Measurements from ENCODE around the gene ELMO3. TPM values are rescaled to one million over a fixed set of nuclear protein-coding genes. Genes with fewer than 3 reads are reported as not detected.

ELMO3 gene
- total and polyA plus RNA-seq, 4 donors = 1.7 to 3.8 (median 3.1) TPM

DNA sequence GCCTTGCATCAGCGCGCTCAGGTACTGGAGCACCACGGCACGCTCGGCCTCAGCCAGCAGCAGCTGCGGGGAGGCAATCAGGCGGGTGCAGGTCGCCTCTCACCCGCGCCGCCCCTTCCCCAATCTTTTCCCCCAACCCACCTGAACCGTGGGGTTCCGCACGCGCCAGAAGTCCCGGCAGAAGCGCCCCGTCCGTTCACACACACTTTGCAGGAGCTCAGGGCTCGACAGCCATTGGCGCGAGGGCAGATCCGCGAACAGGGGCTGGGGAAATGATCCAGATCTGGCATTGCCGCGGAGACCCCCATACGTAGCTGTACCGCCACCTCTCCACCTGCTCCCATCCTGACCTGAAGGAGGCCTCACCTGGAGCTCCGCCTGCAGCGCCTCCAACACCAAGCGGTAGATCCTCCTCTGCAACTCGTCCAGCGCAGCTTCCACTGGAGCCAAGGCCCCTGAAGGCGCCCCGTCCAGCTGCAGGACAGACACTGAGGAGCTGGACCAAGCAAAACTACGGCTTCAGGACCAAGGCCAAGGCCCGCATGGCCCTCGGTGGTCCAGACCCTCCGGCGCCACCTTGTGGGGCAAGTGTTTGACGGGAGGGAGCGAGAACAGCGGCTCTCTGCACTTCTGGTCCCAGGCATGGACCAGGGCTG is 13.8 kb upstream of the ELMO3 start (continued):
- TF ChIP-seq, protein P1, sequence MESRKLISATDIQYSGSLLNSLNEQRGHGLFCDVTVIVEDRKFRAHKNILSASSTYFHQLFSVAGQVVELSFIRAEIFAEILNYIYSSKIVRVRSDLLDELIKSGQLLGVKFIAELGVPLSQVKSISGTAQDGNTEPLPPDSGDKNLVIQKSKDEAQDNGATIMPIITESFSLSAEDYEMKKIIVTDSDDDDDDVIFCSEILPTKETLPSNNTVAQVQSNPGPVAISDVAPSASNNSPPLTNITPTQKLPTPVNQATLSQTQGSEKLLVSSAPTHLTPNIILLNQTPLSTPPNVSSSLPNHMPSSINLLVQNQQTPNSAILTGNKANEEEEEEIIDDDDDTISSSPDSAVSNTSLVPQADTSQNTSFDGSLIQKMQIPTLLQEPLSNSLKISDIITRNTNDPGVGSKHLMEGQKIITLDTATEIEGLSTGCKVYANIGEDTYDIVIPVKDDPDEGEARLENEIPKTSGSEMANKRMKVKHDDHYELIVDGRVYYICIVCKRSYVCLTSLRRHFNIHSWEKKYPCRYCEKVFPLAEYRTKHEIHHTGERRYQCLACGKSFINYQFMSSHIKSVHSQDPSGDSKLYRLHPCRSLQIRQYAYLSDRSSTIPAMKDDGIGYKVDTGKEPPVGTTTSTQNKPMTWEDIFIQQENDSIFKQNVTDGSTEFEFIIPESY (IDR thresholded peaks at IDR 0.05) = no peak
- TF ChIP-seq TAF1 (conservative IDR thresholded peaks at IDR 0.05) = no peak

GRCh38 chr16:67185651-67186134 is 13.2 kb upstream of the ELMO3 start:
- no peaks in the 10 kb centered on the region for H3K36me3 ChIP-seq (ENCODE audit: control insufficient read depth in 4 of 4, insufficient read depth in 3 of 4, low read depth in 1 of 4, low read length in 3 of 4)
- no peaks in the 10 kb centered on the region for H3K27me3 ChIP-seq (ENCODE audit: control insufficient read depth in 4 of 4, insufficient read depth in 4 of 4, low read length in 3 of 4)
- H3K9ac ChIP-seq (ENCODE audit: low read depth in 1 of 2, low read length in 2 of 2) = no peak overlapping the region
- no peak for DNase-seq (ENCODE audit: low spot score)
- H3K27ac ChIP-seq (ENCODE audit: low read depth in 1 of 2, low read length in 2 of 2) = no peak overlapping the region
- peaks cover 8 to 28% (median 19%) of the 10 kb centered on the region in 4 donors for H3K4me1 ChIP-seq (ENCODE audit: control insufficient read depth in 4 of 4, insufficient read depth in 4 of 4, low read length in 3 of 4)
- WGBS = 10% methylated on average over 12 of the region's 12 CpGs
- no peak for TF ChIP-seq EGR1 (IDR thresholded peaks at IDR 0.05; ENCODE audit: low read depth in 2 of 2)
- no peak for TF ChIP-seq RAD21 (IDR thresholded peaks at IDR 0.05)
- no peak for TF ChIP-seq HNF4G (IDR thresholded peaks at IDR 0.05)
- no peak for TF ChIP-seq GABPA (IDR thresholded peaks at IDR 0.05 in 1 of 2, conservative IDR thresholded peaks at IDR 0.05 in 1 of 2)
- TF ChIP-seq SP1 (IDR thresholded peaks at IDR 0.05) = peak; percentile 1
- no peak overlapping the region for H3K4me3 ChIP-seq (ENCODE audit: low read depth in 1 of 3, low read length in 3 of 3)
- H3K9me3 ChIP-seq (ENCODE audit: control insufficient read depth in 4 of 4, low read length in 3 of 4) = no peaks in the 10 kb centered on the region

GRCh38 chr16:67186550-67186950 is 12.4 kb upstream of the ELMO3 start:
- peaks cover 8 to 31% (median 21%) of the 10 kb centered on the region in 4 donors for H3K4me1 ChIP-seq (ENCODE audit: control insufficient read depth in 4 of 4, insufficient read depth in 4 of 4, low read length in 3 of 4)
- WGBS = 60% methylated on average over 5 of the region's 5 CpGs
- no peak overlapping the region for H3K4me3 ChIP-seq (ENCODE audit: low read depth in 1 of 3, low read length in 3 of 3)
- H3K9ac ChIP-seq (ENCODE audit: low read depth in 1 of 2, low read length in 2 of 2) = no peak overlapping the region
- no peak overlapping the region for H3K27ac ChIP-seq (ENCODE audit: low read depth in 1 of 2, low read length in 2 of 2)
- TF ChIP-seq, protein P1 (IDR thresholded peaks at IDR 0.05) = no peak
- TF ChIP-seq GABPA (IDR thresholded peaks at IDR 0.05 in 1 of 2, conservative IDR thresholded peaks at IDR 0.05 in 1 of 2) = no peak
- no peak for TF ChIP-seq EGR1 (IDR thresholded peaks at IDR 0.05; ENCODE audit: low read depth in 2 of 2)
- TF ChIP-seq HNF4G (IDR thresholded peaks at IDR 0.05) = no peak
- no peak for TF ChIP-seq ATF3 (IDR thresholded peaks at IDR 0.05)
- no peak for TF ChIP-seq SP1 (IDR thresholded peaks at IDR 0.05)
- TF ChIP-seq TAF1 (conservative IDR thresholded peaks at IDR 0.05) = no peak
- no peak for TF ChIP-seq RAD21 (IDR thresholded peaks at IDR 0.05)
- TF ChIP-seq, protein P2, sequence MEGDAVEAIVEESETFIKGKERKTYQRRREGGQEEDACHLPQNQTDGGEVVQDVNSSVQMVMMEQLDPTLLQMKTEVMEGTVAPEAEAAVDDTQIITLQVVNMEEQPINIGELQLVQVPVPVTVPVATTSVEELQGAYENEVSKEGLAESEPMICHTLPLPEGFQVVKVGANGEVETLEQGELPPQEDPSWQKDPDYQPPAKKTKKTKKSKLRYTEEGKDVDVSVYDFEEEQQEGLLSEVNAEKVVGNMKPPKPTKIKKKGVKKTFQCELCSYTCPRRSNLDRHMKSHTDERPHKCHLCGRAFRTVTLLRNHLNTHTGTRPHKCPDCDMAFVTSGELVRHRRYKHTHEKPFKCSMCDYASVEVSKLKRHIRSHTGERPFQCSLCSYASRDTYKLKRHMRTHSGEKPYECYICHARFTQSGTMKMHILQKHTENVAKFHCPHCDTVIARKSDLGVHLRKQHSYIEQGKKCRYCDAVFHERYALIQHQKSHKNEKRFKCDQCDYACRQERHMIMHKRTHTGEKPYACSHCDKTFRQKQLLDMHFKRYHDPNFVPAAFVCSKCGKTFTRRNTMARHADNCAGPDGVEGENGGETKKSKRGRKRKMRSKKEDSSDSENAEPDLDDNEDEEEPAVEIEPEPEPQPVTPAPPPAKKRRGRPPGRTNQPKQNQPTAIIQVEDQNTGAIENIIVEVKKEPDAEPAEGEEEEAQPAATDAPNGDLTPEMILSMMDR (IDR thresholded peaks at IDR 0.05; ENCODE audit: low read depth, low read length, missing input control) = no peak
- no peak for TF ChIP-seq NR2F2 (IDR thresholded peaks at IDR 0.05)
- TF ChIP-seq JUND (IDR thresholded peaks at IDR 0.05) = no peak
- TF ChIP-seq, protein P3, sequence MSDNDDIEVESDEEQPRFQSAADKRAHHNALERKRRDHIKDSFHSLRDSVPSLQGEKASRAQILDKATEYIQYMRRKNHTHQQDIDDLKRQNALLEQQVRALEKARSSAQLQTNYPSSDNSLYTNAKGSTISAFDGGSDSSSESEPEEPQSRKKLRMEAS (IDR thresholded peaks at IDR 0.05) = no peak
- no peak for TF ChIP-seq YY1 (IDR thresholded peaks at IDR 0.05)
- H3K9me3 ChIP-seq (ENCODE audit: control insufficient read depth in 4 of 4, low read length in 3 of 4) = no peaks in the 10 kb centered on the region
- H3K27me3 ChIP-seq (ENCODE audit: control insufficient read depth in 4 of 4, insufficient read depth in 4 of 4, low read length in 3 of 4) = no peaks in the 10 kb centered on the region
- no peak for DNase-seq (ENCODE audit: low spot score)
- H3K36me3 ChIP-seq (ENCODE audit: control insufficient read depth in 4 of 4, insufficient read depth in 3 of 4, low read depth in 1 of 4, low read length in 3 of 4) = no peaks in the 10 kb centered on the region
